Large intestine (tissue), 3 donors: ENCODE results near the gene RBBP8NL. TPM values are rescaled to one million over a fixed set of nuclear protein-coding genes. Genes with fewer than 3 reads are reported as not detected.
A peak's percentile ranks its signal among the peaks of the same experiment; 100 is the strongest.

Experiments
- DNase-seq, 2 donors: peaks; one replicate each; pipeline versions ENCODE4 v3.0.0 to v3.0.0-alpha.2; 2013
- H3K27ac ChIP-seq: one replicate; pipeline ENCODE4 v1.5.1; 2013; ENCODE audit warnings: low read length
- H3K27me3 ChIP-seq: 2 replicates; pipeline ENCODE4 v1.6.1; 2013; ENCODE audit warnings: low read length; ENCODE audit not compliant: control insufficient read depth, insufficient read depth
- H3K36me3 ChIP-seq: 2 replicates; pipeline ENCODE4 v1.6.1; 2013; ENCODE audit warnings: low read length; ENCODE audit not compliant: control insufficient read depth, insufficient read depth
- H3K4me1 ChIP-seq: one replicate; pipeline ENCODE4 v1.6.1; 2013; ENCODE audit warnings: low read length; ENCODE audit not compliant: control insufficient read depth, insufficient read depth
- H3K4me3 ChIP-seq: one replicate; pipeline ENCODE4 v1.5.1; 2013; ENCODE audit warnings: low read length
- H3K9me3 ChIP-seq: one replicate; pipeline ENCODE4 v1.6.1; 2013; ENCODE audit warnings: mild to moderate bottlenecking, low read depth, low read length, moderate library complexity; ENCODE audit not compliant: control insufficient read depth
- WGBS: methylation state at CpG from one replicate; pipeline ENCODE4 v1.1.5; 2013; ENCODE audit warnings: low lambda C conversion rate; ENCODE audit not compliant: insufficient coverage; 5-methylcytosine and 5-hydroxymethylcytosine counted together
- polyA plus RNA-seq: library from polyadenylated mRNA; unstranded; fragments of 120-200 nt; gene quantifications from one replicate; pipeline ENCODE4 v1.2.1, GENCODE V29; 2013

Gene RBBP8NL
- polyA plus RNA-seq, 1 donor: 9.6 TPM

DNA sequence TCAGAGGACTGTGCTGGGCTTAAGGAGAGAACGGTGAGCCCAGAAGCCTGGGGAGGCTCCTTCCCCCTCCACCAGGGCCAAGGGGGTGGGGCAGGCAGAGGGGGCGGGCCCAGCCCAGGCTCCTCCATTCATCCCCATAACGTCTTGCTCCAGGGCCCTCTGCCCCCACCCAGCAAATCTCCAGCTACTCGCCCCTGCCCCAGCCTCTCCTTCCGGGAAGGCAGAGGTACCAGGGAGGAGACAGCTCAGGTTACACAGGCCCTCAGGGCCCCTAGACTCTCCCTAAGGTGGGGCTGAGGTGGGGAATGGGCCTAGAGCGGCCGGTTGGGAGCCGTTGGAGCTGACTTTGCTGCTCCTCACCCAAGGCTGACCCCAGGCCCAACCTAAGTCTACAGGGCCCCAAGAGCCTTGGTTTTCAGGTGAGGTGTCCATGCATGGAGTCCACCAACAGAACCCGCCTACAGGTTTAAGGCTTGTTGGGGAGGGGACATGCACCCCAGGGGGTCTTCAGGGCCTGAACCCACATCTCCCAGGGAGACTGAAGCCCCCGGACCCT lies 61.4 kb downstream of the RBBP8NL start:
- Histone ChIP-seq H3K9me3 (peaks cover 3% of the 10 kb centered on the region), H3K36me3 (peaks cover 9% of the 10 kb centered on the region), H3K27me3 (peaks cover 21% of the 10 kb centered on the region), H3K4me3 (peak overlapping the region; percentile 68), H3K4me1 (peaks cover 75% of the 10 kb centered on the region), H3K27ac (peak overlapping the region; percentile 28)
- whole genome bisulfite sequencing: no CpG with 5 or more reads among the region's 10 CpGs
- peak in 1 of 2 donors; percentile 61 for DNase-seq

DNA sequence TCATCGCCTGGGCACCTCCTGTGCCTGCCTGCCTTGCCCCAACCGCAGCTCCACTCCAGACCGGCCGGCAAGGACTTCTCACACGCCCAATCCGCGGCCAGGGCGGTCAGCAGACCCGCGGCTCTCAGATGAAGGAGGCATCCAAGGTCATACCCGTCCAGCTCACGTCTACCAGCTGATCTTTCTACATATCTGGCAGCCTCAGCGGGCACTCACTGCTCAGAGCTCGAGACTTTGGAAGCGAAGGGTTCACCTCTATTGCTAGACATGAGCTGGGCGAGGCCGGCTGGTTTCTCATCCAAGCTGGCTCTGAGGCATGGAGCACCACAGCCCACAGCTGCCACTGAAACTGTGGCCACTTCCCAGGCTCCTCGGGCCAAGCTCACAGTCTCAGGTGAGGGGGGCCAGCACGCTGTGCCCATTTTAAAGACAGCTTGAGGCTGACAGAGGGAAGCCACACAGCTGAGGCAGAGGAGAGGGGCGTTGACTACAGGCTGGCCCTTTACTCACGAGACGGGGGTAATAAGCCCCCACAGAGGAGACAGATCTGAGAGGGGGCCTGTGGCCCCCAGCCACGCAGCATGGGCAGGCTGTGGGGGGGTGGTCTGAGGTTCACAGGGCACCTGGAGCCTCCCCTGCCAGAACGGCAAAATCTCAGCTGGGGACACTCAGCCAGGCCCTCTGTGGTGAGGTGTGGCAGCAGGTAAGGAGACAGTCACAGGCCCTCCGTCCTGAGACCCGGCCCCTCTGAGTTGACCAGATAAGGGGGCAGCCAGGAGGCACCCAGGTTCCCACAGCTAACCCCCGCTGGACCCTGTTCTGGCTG lies 62.2 kb downstream of the RBBP8NL start:
- peaks cover 11% of the 10 kb centered on the region for H3K36me3 ChIP-seq
- H3K27me3 ChIP-seq: peaks cover 21% of the 10 kb centered on the region
- DNase-seq: no peak
- H3K27ac ChIP-seq: no peak overlapping the region
- WGBS: no CpG with 5 or more reads among the region's 27 CpGs
- H3K4me3 ChIP-seq: peak overlapping the region; percentile 68
- peaks cover 68% of the 10 kb centered on the region for H3K4me1 ChIP-seq
- H3K9me3 ChIP-seq: peaks cover 3% of the 10 kb centered on the region

DNA sequence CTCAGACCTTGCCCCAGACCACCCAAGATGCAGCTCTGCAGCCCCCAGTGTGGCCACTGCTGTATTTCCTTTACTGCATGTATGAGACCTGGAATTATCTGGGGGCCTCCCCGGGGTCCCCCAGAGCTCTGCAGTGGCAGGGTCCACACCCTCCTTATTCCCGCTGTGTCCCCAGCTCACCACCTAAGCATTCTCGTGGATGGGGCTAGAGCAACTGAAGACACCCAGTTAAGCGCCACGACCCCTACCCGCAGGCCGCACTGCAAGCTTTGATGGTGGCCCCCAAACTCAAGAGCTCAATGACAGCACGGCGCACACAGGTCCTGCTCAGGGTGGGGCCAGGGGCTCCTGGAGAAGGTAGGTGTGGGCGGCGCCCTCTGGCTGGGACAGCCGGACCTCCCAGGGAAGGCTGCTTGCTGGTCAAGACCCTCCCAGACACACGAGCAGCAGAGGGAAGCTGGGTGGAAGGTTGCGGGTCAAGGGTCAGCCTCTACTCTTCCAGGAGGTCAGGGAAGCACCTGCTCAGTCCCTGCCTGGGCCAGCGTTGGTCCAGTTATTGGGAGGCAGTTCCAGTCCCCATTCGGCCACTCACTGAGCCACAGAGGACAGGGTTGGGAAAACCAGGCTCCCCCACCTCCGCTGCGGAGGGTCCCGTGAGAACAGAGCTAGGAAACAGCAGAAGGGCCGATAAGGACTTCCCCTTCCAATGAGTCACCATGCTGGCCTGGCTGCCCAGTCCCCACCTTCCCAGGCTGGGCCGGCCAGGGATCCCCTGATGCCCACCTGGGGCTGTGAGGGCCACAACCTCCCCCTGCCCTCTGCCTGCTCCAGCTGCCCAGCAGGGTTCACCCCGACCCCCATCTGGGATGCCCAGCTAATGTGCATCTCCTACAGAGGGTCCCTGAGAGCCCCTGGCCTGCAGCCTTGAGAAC lies 63.2 kb downstream of the RBBP8NL start:
- Histone ChIP-seq H3K36me3 (peaks cover 11% of the 10 kb centered on the region), H3K27me3 (peaks cover 18% of the 10 kb centered on the region), H3K27ac (no peak overlapping the region), H3K4me1 (peaks cover 60% of the 10 kb centered on the region), H3K4me3 (no peak overlapping the region), H3K9me3 (peaks cover 3% of the 10 kb centered on the region)
- no peak for DNase-seq
- WGBS: no CpG with 5 or more reads among the region's 22 CpGs

DNA sequence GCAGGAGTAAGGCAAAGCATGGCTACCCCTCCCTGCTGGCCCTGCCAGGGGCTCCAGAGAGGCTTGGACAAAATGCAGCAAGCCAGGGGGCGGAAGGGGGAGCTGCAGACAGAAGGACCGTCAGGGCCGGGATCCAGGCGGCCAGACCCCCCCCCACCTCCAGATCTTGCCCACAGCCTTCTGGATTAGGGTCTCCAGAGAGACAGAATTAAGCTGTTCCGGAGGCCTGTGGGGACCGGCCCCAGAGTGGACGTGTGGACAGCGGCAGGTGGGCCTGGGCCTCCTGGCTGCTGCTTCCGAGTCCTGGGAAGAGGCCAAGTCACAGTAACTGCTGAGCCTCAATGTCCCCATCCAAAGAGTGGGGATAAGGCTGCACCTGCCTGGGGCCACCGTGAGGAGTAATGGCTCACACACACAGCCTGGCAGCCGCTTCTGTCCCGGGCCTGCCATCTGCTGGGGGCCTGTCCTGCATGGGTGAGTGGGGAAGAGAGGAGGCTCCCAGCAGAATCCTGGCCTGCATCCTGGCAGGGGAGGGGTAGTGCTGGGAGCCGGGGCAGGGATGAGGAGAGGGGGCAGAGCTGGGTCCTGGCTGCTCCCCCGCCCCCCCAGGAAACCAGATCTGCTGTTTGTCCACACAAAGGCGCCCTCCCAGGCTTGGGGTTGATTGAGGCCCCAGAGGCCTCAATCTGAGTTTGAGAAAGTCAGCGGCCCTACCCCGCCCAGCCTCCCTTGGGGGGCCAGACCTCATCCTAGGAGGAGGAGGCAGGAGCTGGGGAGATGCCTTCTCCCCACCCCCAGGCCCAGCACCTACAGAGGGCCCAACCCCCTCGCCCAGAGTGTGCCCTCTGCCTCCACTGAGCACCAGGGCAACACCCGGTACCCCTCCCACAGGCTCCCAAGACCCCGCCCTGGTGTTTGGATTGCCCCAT lies 64.1 kb downstream of the RBBP8NL start:
- Histone ChIP-seq H3K27me3 (peaks cover 10% of the 10 kb centered on the region), H3K4me1 (peaks cover 54% of the 10 kb centered on the region), H3K9me3 (peaks cover 3% of the 10 kb centered on the region), H3K4me3 (no peak overlapping the region), H3K27ac (no peak overlapping the region), H3K36me3 (peaks cover 11% of the 10 kb centered on the region)
- DNase-seq: no peak
- WGBS: no CpG with 5 or more reads among the region's 20 CpGs

DNA sequence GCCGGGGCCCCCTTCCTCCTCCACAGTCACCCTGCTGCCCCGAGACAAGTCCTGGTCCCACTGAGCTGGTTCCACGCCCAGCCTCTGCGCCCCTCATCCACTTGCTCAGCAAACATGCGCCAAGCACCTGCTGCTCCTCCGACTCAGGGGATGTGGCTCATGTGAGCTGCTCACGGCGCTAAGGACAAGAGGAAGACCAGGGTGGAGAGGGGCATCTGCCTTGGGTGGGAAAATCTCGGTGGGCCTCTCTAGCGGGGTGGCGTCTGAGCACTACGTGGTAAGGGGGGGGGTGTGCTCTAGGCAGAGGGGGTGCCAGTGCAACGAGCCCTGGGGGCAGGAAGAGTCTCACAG lies 64.8 kb downstream of the RBBP8NL start:
- Histone ChIP-seq H3K27me3 (peaks cover 4% of the 10 kb centered on the region), H3K36me3 (peaks cover 11% of the 10 kb centered on the region), H3K27ac (no peak overlapping the region), H3K4me3 (no peak overlapping the region), H3K4me1 (peaks cover 48% of the 10 kb centered on the region), H3K9me3 (no peaks in the 10 kb centered on the region)
- WGBS: no CpG with 5 or more reads among the region's 13 CpGs
- DNase-seq: no peak

DNA sequence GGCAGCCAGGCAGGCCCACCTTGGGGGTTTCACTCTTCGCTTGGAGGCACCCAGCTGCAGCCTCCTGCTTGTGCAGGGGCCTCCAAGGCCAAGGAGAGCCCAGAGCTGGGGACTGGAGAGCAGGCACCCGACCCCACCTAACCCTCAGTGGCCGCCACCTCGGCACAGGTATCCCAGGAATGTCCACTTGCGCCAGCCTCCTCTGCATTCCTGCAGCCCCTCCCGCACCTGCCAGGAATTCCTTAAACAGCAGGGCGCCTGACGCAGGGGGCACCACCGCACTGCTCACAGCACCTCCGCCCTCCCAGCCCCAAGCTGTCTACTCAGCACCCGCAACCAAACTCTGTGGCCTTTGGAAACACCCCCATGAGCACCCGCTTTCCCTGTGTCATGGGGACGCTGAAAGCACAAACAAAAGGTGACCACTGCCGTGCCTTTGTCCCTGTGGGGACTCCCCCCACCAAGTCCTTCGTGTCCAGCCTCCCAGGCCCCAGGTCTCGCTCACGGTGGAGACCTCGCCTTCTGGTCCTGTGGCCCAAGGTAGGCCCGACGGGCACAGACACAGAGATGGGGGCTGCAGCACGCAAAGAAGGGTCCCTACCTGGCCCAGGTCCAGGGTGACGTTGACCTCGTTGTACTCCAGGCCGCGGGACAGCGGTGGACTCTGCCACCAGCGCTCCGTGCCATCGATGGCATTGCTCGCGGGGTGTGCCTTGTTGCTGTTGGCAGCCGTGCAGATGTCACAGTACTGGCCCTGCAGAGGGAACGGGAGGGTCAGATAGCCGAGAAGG lies 65.3 kb downstream of the RBBP8NL start:
- H3K4me1 ChIP-seq: peaks cover 50% of the 10 kb centered on the region
- H3K4me3 ChIP-seq: no peak overlapping the region
- no peak for DNase-seq
- H3K36me3 ChIP-seq: peaks cover 11% of the 10 kb centered on the region
- H3K27ac ChIP-seq: no peak overlapping the region
- WGBS: no CpG with 5 or more reads among the region's 34 CpGs
- H3K27me3 ChIP-seq: peaks cover 3% of the 10 kb centered on the region
- no peaks in the 10 kb centered on the region for H3K9me3 ChIP-seq

DNA sequence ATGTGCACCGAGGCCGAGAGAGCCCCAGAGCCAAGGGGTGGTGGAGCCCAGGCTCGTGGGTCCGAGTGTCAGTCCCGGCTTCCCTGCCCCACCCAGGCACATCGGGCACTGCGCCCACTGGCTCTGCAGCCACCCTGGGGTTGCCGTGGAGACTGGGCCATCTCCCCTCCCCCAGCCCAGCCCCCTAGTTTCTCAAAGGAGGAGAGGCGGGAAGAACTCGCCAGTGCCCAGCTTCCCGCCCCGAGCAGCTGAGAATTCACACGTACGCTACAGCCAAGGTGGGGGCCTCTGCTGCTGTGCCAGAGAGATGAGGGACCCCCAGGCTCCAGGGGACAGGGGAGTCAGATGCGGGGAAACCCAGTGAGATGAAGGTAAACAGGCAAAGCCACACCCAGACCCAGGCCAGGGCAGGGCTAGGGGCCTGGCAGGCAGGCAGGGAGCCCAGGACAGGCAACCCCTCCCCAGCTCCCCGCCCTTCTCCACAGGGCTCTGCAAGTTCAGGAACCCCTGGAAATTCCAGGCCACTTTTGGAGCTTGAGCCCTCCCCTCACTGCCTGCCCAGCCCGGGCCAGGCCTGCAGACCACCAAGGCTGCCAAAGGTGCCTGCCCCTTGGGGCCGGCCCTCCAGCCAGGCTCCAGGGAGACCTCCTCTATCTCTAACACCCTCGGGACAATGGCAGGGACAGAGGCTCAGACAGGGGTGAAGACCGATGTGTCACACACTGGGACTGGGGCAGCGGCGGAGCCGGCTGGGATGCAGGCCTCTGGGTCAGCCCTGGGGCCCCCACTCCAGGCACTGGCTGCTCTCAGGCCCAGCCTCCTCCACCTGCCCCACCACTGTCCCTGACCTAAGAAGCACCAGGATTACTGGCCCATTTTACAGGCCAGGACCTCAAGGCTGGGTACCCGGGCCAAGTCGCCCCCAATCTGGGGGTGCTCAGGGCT lies 66.2 kb downstream of the RBBP8NL start:
- Histone ChIP-seq H3K36me3 (peaks cover 11% of the 10 kb centered on the region), H3K9me3 (no peaks in the 10 kb centered on the region), H3K27me3 (peaks cover 3% of the 10 kb centered on the region), H3K4me3 (no peak overlapping the region), H3K4me1 (peaks cover 54% of the 10 kb centered on the region), H3K27ac (no peak overlapping the region)
- no CpG with 5 or more reads among the region's 25 CpGs for WGBS
- DNase-seq: no peak
